Measurements from ENCODE around the gene TMEM242. TPM values are rescaled to one million over a fixed set of nuclear protein-coding genes. Genes with fewer than 3 reads are reported as not detected.

Gene TMEM242
- total and polyA plus RNA-seq, 2 of the 4 experiments (the other 2 are of a cell fraction) = 2.3 to 4.6 TPM

DNA sequence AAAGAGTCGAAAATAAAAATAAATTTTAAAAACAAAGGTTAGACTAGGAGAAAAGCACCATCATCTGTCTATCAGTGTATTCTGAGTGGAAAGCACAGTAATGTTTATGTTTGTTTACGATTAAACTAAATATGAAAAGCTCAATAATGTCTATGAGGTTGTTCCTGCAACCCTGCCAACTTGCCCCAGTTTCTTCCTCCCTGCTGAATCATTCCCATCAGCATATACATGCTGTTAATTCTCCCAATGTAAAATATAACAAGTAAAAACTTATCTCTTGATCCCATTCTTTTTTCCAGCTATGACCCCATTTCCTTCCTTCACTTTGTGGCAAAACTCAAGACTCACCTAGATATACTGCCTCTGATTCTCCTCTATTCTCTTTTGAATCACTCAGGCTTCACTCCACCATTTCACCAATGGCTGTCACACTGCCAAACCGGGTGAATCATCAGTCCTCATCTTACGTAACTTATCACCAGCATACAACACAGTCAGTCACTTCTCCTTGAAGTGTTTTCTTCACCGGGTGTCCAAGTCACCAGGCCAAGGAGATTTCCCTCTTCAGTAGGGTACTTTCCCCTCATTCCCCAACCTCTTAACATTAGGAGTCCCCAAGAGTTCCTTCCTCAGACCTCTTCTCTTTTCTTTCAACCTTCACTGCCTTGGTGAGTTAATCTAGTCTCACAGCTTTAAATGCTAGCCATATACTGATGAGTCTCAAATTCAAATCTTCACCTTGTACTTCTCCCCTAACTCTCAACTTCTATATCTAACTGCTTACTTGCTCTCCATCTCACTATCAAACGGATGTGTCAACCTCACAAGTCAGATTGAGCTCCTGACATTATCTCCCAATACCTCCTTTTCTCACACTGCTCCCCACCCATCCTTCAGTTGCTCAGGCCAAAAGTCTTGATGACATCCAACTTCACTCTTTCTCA, 6.2 kb downstream of the TMEM242 start:
- Histone ChIP-seq H4K8ac (ENCODE audit: low read depth in 2 of 2, low read length in 2 of 2) (no peak overlapping the region), H3K9me3 (ENCODE audit: control insufficient read depth, insufficient read depth, low read length) (no peaks in the 10 kb centered on the region), H3K9ac (ENCODE audit: low read depth, low read length) (no peak overlapping the region), H3K4ac (ENCODE audit: low read depth, low read length) (no peak overlapping the region), H3K4me1 (ENCODE audit: control insufficient read depth, insufficient read depth, low read length) (peaks cover 3% of the 10 kb centered on the region; the same call in 1 of the 2 replicates), H2BK20ac (ENCODE audit: low read depth, low read length) (no peak overlapping the region), H2BK15ac (ENCODE audit: low read depth, low read length) (no peak overlapping the region), H3K4me3 (ENCODE audit: insufficient read depth, low read depth, low read length) (no peak overlapping the region), H4K20me1 (ENCODE audit: insufficient read depth, low read length) (peaks cover 11% of the 10 kb centered on the region), H4K91ac (ENCODE audit: insufficient read depth, low read depth, low read length) (no peak overlapping the region), H3K79me1 (ENCODE audit: low read depth in 1 of 2, low read length in 2 of 2) (peaks cover 0 to 25% of the 10 kb centered on the region in 2 experiments; a peak in 2 of 4 replicates), H3K56ac (ENCODE audit: extremely low read depth, insufficient read depth, low read length) (no peak overlapping the region), H3K27me3 (ENCODE audit: control insufficient read depth, insufficient read depth, low read length) (no peaks in the 10 kb centered on the region), H3K14ac (replicated peaks; ENCODE audit: low read depth, low read length) (no peak overlapping the region), H2AK5ac (ENCODE audit: low read depth, low read length) (no peak overlapping the region), H2AFZ (replicated peaks; ENCODE audit: low read length, poor library complexity) (no peak overlapping the region), H2AK9ac (replicated peaks; ENCODE audit: low read depth, low read length, poor library complexity) (no peak overlapping the region), H3K4me2 (ENCODE audit: low read depth, low read length) (no peak overlapping the region), H2BK5ac (ENCODE audit: low read depth, low read length, poor library complexity, severe bottlenecking) (no peak overlapping the region), H3K27ac (ENCODE audit: insufficient read depth, low read length) (no peak overlapping the region), H3K36me3 (ENCODE audit: control insufficient read depth, insufficient read depth, low read length) (peaks cover 30% of the 10 kb centered on the region), H3K18ac (ENCODE audit: low read depth, low read length) (no peak overlapping the region), H2BK120ac (ENCODE audit: low read depth, low read length) (no peak overlapping the region), H4K5ac (ENCODE audit: low read depth, low read length) (no peak overlapping the region), H3K23ac (ENCODE audit: low read depth, low read length) (no peak overlapping the region), H3K9me1 (ENCODE audit: insufficient read depth, low read length) (peaks cover 12% of the 10 kb centered on the region; the same call in 1 of the 2 replicates)
- 31% methylated on average over 3 of the region's 6 CpGs; no CpG with 5 or more reads in 1 of the 2 experiments for WGBS, 2 experiments (ENCODE audit: extremely low coverage in 2 of 2, insufficient read length in 1 of 2)
- TF ChIP-seq RFX5 (IDR thresholded peaks at IDR 0.05; ENCODE audit: low read depth, low read length) (no peak), CHD1 (IDR thresholded peaks at IDR 0.05; ENCODE audit: low read depth, low read length) (no peak), FOS (IDR thresholded peaks at IDR 0.05; ENCODE audit: low read depth, low read length) (peak; percentile 63; the same call in 1 of the 2 replicates), RCOR1 (IDR thresholded peaks at IDR 0.05; ENCODE audit: insufficient replicate concordance, low read length) (no peak), RAD21 (IDR thresholded peaks at IDR 0.05; ENCODE audit: low read length) (no peak), MXI1 (IDR thresholded peaks at IDR 0.05; ENCODE audit: borderline replicate concordance, low read depth, low read length) (no peak), NFE2L2 (IDR thresholded peaks at IDR 0.05; ENCODE audit: low read depth, low read length) (no peak), MAZ (IDR thresholded peaks at IDR 0.05; ENCODE audit: borderline replicate concordance, low read depth, low read length) (no peak), USF2 (IDR thresholded peaks at IDR 0.05; ENCODE audit: low read depth, low read length) (no peak), CEBPB (IDR thresholded peaks at IDR 0.05; ENCODE audit: low read depth, low read length) (peak; percentile 92), CTCF (conservative IDR thresholded peaks at IDR 0.05; ENCODE audit: low read depth, low read length) (no peak), SMC3 (IDR thresholded peaks at IDR 0.05; ENCODE audit: low read depth, low read length) (no peak), MAFK (IDR thresholded peaks at IDR 0.05; ENCODE audit: low read depth, low read length) (no peak)
- intact Hi-C loops (cut with micrococcal nuclease) (loop anchor here (10.0 kb wide), 1 partner anchor 748 kb away; no protein-coding TSS in a partner anchor), dilution Hi-C loops (cut with HindIII; ENCODE audit: low sequenced_read_pairs, unreplicated experiment) (no loop called here), in situ Hi-C loops (cut with MboI; ENCODE audit: low sequenced_read_pairs) (loop anchor here (10.0 to 25.0 kb wide), 2 partner anchors 570 to 758 kb away; no protein-coding TSS in a partner anchor)
- ATAC-seq (ENCODE audit: low read depth) = peak; percentile 79
- CTCF ChIA-PET = interaction anchor here (0.6 to 1.1 kb wide), 3 partner anchors 349 to 1526 kb away, joined by 3 to 5 read pairs (median 5); no protein-coding TSS in a partner anchor
- BruUV-seq (replicated peaks) = no TSS peak
- POLR2A ChIA-PET (ENCODE audit: unreplicated experiment) = no interaction called here
- DNase-seq = peak; percentile 92
